Stimulated activated naive CD8-positive, alpha-beta T cell treated with anti-CD3 and anti-CD28 coated beads, Interleukin-15, amount 100 ng/mL, for 72 hours (primary cell): Measurements from ENCODE around the gene POLDIP3.

Experiments
- ATAC-seq: fragments of 150-1000 bp; cut with Tn5 transposase; 2 replicates; pipeline ENCODE4 v1.10.0; 2021; ENCODE audit warnings: mild to moderate bottlenecking, moderate library complexity
- DNase-seq, 2 donors: peaks; one replicate each; pipeline ENCODE4 v3.0.0; 2021 to 2022
- H3K27ac Mint-ChIP-seq, 2 donors: one replicate each; pipeline ENCODE4 v1.8.0; 2022; ENCODE audit warnings: mild to moderate bottlenecking in 2 of 2, mixed read lengths in 2 of 2, moderate library complexity in 2 of 2
- H3K27me3 Mint-ChIP-seq: one replicate; pipeline ENCODE4 v1.8.0; 2022; ENCODE audit warnings: mixed read lengths
- H3K4me1 Mint-ChIP-seq: one replicate; pipeline ENCODE4 v1.8.0; 2022; ENCODE audit warnings: mild to moderate bottlenecking, mixed read lengths
- H3K4me3 Mint-ChIP-seq, 2 donors: one replicate each; pipeline ENCODE4 v1.8.0; 2022; ENCODE audit warnings: mild to moderate bottlenecking in 2 of 2, mixed read lengths in 2 of 2, moderate library complexity in 1 of 2
- H3K9me3 Mint-ChIP-seq, 2 donors: one replicate each; pipeline ENCODE4 v1.8.0; 2022; ENCODE audit warnings: mixed read lengths in 2 of 2

The POLDIP3 gene, protein sequence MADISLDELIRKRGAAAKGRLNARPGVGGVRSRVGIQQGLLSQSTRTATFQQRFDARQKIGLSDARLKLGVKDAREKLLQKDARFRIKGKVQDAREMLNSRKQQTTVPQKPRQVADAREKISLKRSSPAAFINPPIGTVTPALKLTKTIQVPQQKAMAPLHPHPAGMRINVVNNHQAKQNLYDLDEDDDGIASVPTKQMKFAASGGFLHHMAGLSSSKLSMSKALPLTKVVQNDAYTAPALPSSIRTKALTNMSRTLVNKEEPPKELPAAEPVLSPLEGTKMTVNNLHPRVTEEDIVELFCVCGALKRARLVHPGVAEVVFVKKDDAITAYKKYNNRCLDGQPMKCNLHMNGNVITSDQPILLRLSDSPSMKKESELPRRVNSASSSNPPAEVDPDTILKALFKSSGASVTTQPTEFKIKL

DNA sequence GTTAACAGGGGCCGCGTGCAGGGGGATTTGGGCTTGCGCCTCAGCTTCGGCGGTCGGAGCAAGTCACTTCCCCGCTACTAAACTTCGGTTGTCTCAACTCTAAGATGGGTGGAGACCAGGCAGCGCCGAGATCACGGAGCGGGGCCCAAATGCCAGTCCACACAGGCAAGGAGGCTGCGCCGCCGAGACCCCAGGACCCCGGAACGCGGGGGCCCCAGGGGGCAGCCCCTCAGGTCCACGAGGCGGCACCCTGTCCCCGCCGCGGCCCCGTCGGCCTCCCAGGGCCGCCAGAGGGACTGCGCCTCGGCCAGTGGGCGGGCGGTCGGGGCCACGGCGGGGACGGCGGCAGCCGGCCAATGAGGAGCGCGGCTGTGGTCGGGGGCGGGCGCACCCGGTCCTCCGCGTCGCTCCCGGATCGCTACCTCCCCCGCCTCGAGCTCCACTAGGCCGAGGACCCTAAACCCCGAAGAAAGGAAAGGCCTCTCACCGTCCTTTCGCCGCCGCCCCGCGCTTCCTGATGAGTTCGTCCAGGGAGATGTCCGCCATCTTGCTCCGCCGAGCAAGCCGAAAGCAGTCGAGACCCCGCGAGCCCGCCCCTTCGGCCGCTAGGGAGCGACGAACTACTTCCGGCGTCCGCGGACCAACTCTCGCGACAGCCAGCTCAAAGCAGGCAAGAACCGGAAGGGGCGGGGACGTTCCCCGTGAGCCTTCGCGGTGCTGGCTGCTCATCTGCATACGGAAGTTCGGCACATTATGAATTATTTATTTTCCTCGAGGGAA is at the start of gene POLDIP3:
POLDIP3 (minus strand) TSS at position 572 of the 780 bp plus-strand sequence; CDS start at position 546, 26 bp downstream.
- Mint-ChIP-seq H3K4me1 (peaks cover 67% of the 10 kb centered on the region), H3K27ac (peak within 1 kb of the TSS; percentile 100)
- ATAC-seq, result peak; percentile 78

DNA sequence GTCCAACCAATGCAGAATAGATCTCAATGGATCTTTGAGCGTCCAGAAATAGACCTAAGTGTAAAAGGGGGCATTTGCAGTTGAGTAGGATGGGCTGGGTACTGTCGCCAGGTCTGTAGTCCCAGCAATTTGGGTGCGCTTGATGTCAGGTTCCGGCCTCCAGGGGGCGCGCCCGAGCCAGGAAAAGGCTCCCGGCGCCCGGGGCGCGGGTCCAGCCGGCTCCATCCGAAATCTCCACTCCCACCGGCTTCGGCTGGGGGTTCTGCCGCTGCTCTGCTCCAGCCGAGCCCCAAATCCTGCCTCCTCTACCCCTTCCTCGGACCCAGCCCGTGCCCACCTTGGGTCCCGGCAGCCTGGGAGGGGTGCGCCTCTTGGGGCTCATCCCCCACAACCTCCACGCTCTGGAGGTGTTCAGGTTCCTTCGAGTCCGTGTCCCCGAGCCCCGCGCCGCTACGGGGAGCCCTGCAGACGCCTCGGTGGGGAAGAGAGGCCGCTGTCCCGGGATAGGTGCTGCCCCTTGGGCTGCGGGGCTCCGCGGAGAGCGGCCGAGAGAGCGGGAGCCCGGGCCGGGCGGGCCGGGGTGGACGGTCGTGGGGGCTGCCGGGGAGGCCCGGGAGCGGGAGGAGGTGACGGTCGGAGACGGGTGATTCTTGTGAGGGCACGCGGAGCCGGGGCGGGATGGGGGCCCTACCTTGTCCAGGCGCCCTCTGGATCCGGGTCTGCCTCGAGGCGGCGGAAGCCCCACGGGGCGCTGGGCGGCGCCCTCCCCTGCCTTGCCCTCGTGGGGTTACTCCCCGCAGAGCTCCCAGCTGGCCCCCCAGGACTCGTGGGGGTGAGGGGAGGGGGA is 47.5 kb upstream of the POLDIP3 start:
- DNase-seq, result peak; percentile 79 to 82
- Mint-ChIP-seq H3K4me3 (peak overlapping the region; percentile 74 to 82), H3K4me1 (no peaks in the 10 kb centered on the region), H3K27me3 (peaks cover 5% of the 10 kb centered on the region), H3K27ac (peak overlapping the region in 1 of 2 donors; percentile 63), H3K9me3 (no peaks in the 10 kb centered on the region)
- peak; percentile 91 for ATAC-seq

More for the DNA sequence above, at the start of gene POLDIP3:
- no peaks in the 10 kb centered on the region for H3K27me3 Mint-ChIP-seq
- peak within 1 kb of the TSS; percentile 92 to 94 for H3K4me3 Mint-ChIP-seq
- peak; percentile 98 to 99 for DNase-seq
- no peaks in the 10 kb centered on the region for H3K9me3 Mint-ChIP-seq

DNA sequence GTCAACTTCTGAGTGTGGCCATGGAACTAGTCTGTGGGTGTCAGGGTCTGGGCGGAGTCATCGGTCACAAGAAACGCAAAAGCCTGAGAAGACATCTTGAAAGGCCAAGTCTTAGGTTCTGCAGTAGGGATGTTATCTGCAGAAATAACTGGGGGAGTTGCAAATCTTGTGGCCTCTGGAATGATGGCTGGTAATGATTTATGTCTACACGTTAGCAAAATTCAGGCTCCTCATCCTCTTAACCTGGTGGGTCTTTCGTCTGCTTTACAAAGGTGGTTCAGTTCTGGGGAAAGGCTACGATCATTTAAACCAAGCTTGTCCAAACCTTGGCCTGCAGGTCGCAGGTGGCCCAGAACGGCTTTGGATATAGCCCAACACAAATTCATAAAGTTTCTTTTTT is 41.9 kb upstream of the POLDIP3 start:
- DNase-seq (no peak), ATAC-seq (no peak)
- no peaks in the 10 kb centered on the region for H3K4me1 Mint-ChIP-seq
- no peak overlapping the region for H3K27ac Mint-ChIP-seq
- H3K27me3 Mint-ChIP-seq, result peaks cover 5% of the 10 kb centered on the region
- H3K4me3 Mint-ChIP-seq, result no peak overlapping the region
- no peaks in the 10 kb centered on the region for H3K9me3 Mint-ChIP-seq

DNA sequence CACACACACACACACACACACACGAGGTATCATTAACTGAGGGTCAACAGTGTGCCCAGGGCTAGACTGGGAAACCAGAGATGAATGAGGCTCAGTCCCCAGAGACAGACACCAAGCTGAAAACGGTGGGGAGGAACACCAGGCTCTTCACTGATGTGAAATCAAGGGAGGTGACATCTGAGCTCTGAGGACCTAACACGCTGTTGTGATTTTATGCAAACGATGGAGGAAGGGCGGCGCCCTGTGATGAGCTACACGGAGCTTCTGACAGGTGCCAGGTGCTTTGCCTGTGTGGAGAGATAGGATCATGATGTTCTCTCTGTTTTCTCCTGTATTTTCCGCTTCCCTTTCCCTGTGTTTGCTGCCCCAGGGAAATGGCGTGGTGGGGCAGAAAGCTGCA is 41.0 kb upstream of the POLDIP3 start:
- DNase-seq, result no peak
- Mint-ChIP-seq H3K27me3 (peaks cover 5% of the 10 kb centered on the region), H3K27ac (no peak overlapping the region), H3K4me1 (no peaks in the 10 kb centered on the region), H3K4me3 (no peak overlapping the region), H3K9me3 (no peaks in the 10 kb centered on the region)
- no peak for ATAC-seq

DNA sequence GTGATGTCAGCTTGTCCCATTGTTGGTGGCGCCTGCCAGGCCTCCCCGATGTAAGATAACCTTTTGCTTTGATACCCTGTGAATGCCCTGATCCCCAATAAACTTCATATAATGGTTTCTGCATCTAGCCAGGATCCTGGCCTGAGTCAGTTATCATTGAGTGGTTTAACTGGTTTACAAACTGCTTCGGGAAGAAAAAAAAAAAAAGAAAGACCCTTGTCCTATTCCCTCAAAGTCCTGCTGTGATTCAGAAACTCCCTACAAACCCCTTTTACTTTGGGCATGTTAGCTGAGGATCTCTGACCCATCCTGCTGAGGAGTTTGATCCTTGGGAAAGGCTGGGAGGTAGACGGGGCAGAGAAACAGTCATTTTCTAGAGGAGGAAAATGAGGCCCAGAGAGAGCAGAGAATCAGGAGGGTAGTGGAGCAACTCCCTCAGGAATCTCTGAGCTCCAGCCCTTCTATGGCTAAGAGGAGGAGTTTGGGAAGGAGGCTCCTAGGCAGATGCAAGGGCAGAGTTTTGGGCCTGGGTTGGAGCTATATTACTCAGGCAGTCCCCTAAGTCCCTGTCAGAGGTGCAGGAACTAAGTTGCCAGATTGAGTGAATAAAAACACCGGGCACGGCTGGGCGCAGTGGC is 39.9 kb upstream of the POLDIP3 start:
- Mint-ChIP-seq H3K27ac (peak overlapping the region in 1 of 2 donors; percentile 19), H3K4me3 (no peak overlapping the region)

DNA sequence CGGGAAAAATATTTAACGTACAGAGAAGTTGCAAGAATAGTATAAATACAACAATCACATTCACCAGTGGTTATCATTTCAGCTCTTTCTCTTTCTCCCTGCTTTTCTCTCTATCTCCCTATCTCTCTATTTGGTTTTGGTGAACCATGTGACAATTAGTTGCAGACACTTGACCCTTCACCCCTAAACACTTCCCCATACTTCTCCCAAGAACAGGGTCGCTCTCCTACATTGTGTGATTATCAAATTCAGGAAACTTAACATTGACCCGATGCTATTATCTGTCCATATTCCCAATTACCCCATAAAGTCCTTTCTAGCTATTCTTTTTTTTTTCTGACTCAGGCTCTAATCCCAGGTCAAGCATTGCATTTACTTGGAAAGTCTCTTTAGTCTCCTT is 39.3 kb upstream of the POLDIP3 start:
- no peak overlapping the region for H3K27ac Mint-ChIP-seq
- H3K9me3 Mint-ChIP-seq, result no peaks in the 10 kb centered on the region
- ATAC-seq (no peak), DNase-seq (no peak)
- H3K4me1 Mint-ChIP-seq, result no peaks in the 10 kb centered on the region
- H3K4me3 Mint-ChIP-seq, result no peak overlapping the region
- peaks cover 5% of the 10 kb centered on the region for H3K27me3 Mint-ChIP-seq

More for the DNA sequence above, 39.9 kb upstream of the POLDIP3 start:
- no peak for ATAC-seq
- no peak for DNase-seq
- Mint-ChIP-seq H3K9me3 (no peaks in the 10 kb centered on the region), H3K27me3 (peaks cover 5% of the 10 kb centered on the region), H3K4me1 (no peaks in the 10 kb centered on the region)

DNA sequence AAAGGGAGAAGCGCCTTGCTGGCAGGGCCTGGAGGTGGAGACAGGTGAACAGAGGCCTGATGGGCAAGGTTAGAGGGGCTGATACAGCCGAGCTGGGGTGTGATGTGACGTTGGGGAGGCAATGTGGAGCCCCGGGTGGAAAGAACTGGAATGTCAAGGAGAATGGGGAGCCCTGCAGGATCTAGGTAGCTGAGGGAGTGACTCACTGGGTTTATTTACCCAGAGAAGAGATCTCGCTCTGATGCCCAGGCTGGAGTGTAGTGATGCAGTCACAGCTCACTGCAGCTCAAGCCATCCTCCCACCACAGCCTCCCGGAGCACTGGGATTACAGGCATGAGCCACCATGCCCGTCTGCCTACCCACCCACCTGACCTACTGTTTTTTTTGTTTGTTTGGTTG is 36.5 kb upstream of the POLDIP3 start:
- Mint-ChIP-seq H3K4me1 (peaks cover 22% of the 10 kb centered on the region), H3K27ac (no peak overlapping the region), H3K4me3 (peak overlapping the region in 1 of 2 donors; percentile 13), H3K9me3 (no peaks in the 10 kb centered on the region), H3K27me3 (no peaks in the 10 kb centered on the region)
- ATAC-seq (no peak), DNase-seq (no peak)

DNA sequence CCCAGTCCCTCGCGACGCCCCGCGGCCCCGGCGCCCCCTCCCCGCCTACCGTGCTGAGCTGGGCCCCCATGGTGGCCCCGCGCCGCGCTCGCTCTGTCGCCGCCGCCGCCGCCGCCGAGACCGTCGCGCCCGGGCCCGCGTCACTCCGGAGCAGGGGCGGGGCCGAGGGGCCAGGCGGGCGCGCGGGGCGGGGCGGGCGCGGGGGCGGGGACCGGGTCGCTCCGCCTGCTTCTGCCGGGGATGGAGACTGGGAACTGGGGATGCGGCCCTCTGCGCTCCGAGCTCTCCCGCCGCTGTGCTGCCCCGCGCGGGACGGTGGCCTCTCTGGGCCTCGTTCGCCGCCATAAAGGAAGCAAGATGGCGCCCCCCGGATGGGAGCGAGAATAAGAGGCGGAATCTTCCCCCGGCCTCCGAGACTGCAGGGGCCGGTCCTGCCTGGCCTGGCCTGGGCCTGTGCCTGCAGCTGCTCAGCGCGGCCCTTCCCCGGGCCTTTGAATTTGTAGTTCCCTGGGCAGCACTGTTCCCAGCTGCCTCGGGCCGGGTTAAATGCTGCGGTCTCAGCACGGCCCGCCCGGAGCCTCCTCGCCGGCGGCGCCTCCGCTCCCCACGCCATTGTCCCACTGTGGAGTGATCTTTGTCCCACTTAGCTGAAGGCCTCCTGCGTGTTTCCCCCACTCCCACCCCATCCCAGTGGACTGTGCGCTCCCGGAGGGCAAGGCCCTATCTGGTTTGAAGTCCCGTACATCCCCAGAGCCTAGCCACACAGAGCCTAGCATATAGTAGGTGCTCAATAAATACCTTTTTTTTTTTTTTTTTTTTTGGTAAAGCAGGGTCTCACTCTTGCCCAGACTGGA is 34.8 kb upstream of the POLDIP3 start, which contains the start of gene CYB5R3:
CYB5R3 (minus strand) TSS at position 147 of the 854 bp plus-strand sequence; CDS start at position 70, 77 bp downstream.
- H3K4me3 Mint-ChIP-seq, result peak within 1 kb of the TSS; percentile 87 to 97
- H3K27me3 Mint-ChIP-seq, result no peaks in the 10 kb centered on the region
- peaks cover 39% of the 10 kb centered on the region for H3K4me1 Mint-ChIP-seq
- peak; percentile 88 for ATAC-seq
- H3K9me3 Mint-ChIP-seq, result no peaks in the 10 kb centered on the region
- DNase-seq, result peak; percentile 81 to 88
- peak within 1 kb of the TSS; percentile 97 to 99 for H3K27ac Mint-ChIP-seq

DNA sequence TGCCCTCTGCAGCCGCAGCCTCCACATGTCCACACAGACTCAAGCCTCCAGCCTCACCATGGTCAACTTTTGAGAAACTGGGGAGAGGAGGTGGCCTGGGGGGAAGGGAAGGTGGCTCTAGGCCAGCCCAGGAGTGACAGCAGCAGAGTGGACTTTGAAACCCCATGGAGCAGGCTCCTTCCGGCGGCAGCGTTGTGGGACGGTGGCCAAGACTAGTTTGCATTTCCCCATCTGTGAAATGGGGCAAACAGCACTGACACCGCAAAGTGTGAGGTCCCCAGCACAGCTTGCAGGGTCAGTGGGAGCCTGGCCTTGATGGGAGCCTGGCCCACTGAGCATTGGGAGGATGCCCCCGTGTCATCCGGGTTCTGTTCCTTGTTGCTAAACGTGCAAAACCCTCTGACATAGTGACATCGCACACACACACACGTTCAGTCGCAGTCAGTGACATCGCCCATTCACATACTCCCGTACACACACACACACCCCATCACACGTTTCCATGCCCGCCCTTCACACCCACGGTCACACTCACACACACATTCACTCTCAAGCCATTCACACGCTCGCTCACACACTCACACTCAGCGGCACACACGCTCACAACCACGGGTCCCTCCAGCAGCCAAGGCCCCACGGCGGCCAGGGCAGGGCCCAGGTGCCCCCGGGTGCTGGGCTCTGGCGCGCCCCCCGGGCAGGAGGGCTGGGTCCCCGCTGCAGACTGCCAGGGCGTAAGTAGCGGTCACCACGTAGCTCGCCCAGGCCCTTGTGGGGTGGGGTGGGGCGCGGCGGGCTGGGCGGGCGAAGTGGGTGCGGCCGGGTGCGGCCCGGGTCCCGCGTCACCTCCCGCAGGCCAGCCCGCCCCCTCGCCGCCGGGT is 33.9 kb upstream of the POLDIP3 start:
- peak overlapping the region; percentile 85 to 99 for H3K27ac Mint-ChIP-seq
- H3K4me3 Mint-ChIP-seq, result peak overlapping the region; percentile 80 to 97
- peaks cover 44% of the 10 kb centered on the region for H3K4me1 Mint-ChIP-seq
- H3K27me3 Mint-ChIP-seq, result no peaks in the 10 kb centered on the region
- ATAC-seq (peak; percentile 66), DNase-seq (peak in 1 of 2 donors; percentile 21)
- no peaks in the 10 kb centered on the region for H3K9me3 Mint-ChIP-seq

DNA sequence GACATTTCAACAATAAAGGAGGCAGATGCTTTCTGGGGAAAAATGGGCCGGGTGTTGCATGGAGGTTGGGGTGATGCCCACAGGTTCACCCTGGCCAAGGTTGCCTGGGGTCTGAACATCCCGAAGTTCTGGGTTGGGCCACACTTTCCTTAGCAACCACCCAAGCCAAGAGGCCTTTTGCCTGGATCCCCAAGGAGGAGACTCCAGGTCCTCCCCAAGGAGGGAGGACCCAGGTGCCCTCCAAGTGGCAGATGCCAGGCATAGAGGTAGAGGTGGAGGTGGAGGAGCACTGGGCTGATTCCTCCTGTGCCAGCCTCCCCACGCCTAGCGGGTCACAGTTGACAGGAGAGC is 33.3 kb upstream of the POLDIP3 start:
- Mint-ChIP-seq H3K9me3 (no peaks in the 10 kb centered on the region), H3K4me1 (peaks cover 45% of the 10 kb centered on the region), H3K27ac (peak overlapping the region; percentile 19 to 38), H3K27me3 (no peaks in the 10 kb centered on the region), H3K4me3 (peak overlapping the region; percentile 80 to 97)
- no peak for ATAC-seq
- DNase-seq, result no peak

DNA sequence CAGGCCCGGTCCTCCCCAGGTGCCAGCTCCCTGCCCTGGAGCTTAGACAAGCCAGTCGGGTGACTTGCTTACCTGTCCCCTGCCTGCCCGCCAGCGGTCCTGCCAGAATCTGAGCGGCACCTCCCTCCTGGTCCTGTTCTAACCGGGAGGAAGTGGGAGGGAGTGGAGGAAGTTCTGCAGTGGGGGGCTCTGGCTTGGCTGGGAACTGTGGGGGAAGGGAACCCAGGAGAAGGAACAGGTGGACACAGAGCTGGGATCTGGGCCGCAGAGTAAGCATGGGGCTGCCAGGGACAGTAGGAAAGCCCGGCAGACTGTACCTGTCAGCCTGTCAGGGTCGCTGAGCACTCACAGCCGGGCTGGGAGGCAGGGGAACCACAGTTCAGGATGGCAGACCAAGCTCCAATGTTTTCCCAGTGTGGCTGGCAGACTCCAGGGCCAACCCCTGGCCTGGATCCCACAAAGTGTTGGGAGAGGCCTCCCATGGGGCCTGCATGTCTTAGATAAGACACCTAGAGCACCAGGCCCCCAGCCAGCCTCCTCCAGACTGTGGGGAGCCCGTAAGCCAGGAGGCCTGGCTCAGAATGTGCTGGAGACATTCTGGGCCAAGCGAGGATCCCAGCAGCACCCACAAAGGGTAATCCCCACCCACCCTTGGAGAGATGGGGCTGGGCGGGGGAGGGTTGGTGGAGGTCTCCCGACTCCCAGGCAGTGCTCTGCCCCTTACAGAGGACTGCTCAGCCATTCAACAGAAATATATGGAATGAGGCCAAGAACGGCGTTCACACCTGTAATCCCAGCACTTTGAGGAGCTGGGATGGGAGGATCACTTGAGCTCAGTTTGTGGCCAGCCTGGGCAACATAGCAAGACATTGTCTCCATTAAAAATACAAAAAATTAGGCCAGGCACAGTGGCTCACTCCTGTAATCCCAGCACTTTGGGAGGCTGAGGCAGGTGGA is 32.2 kb upstream of the POLDIP3 start:
- no peak for DNase-seq
- peak overlapping the region; percentile 15 for H3K4me3 Mint-ChIP-seq
- H3K9me3 Mint-ChIP-seq, result no peaks in the 10 kb centered on the region
- H3K27me3 Mint-ChIP-seq, result no peaks in the 10 kb centered on the region
- no peak overlapping the region for H3K27ac Mint-ChIP-seq
- peaks cover 48% of the 10 kb centered on the region for H3K4me1 Mint-ChIP-seq
- ATAC-seq, result no peak

DNA sequence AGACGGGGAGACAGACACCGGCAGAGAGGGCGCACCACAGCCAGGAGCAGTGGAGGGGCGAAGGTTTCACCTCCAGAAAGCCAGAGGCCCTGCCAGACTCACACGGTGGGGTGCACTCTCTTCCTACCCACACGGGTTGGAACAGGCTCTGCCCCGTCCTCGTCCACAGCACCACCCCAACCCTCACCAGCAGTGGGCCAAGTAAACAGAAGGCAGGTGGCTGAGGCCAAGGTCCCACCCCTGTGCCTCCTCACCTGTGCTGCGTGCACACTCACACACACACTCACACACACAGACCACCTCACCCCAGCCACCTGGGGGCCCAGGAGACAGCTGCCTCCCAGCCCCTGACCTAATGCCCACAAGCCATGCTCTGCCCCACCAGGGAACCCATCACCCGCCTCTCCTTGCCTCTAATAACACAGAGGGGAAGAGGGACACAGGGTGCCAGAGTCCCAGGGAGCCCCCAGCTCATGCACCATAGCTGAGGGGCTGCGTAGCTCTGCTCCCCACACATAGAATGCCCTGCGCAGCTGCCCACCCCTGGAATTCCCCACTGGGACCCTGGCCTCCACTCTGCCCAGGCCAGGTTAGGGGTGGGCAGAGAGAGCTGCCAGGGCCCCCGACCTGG is 31.4 kb upstream of the POLDIP3 start:
- Mint-ChIP-seq H3K9me3 (no peaks in the 10 kb centered on the region), H3K27me3 (no peaks in the 10 kb centered on the region), H3K4me1 (peaks cover 48% of the 10 kb centered on the region), H3K27ac (no peak overlapping the region), H3K4me3 (no peak overlapping the region)
- ATAC-seq (no peak), DNase-seq (no peak)
